OCI-LY3 (cell line): ENCODE measurements around the gene RPH3AL.

Experiments
- EZH2phosphoT487 ChIP-seq: fragments of 200-600 bp; shearing (Covaris generic); IDR thresholded peaks from 2 replicates; pipeline ENCODE4 v1.6.1; 2018; ENCODE audit warnings: antibody characterized with exemption, mixed run types, low read depth
- TF ChIP-seq, protein P1 (sequence below): fragments of 200-600, 300-600 bp; sonication (generic); IDR thresholded peaks from 2 replicates; pipeline ENCODE4 v1.5.1; 2014; ENCODE audit warnings: antibody characterized with exemption, low read length, low read depth

DNA sequence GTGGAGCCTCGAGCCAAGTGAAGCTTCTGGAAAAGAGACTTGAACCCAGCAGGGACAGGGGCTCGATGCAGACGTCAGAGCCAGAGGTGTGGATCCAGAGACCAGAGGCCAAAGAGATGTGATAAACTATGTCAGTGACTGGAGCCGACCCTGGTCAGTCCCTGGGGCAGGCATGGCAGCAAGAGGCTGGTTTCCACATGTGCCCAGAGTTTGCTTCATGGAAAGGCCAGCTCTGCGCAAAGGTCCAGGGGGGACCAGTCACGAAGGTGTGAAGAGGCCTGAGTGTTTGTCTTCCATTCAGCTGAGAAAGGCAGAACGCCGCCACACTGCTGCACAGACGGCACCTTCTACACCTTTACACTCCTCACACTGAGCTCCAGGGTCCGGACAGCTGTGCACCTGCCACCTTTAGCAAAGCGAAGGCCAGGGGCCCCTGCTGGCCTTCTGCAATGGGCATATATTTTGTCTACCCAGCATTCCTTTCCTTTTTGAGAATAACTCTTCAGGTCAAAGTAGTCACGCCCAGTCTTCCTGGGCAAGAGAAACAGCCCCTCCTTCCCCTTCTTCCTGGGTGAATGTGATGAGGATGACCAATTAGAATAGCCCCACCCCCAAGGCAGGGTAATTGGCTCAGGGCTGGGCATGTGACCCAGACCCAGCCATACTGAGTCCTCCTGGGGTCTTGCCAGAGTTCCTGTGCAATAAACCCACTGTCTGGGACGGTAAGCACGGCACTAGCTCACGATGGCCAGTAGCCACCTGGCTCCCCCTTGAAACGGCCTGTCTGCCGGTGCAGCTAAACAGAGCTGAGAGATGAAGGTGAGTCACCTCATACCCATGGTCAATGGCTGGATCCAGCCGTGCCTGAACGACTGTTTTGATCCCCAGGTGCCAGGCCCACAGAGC, 2.3 kb upstream of the RPH3AL start:
- TF ChIP-seq, protein P1, sequence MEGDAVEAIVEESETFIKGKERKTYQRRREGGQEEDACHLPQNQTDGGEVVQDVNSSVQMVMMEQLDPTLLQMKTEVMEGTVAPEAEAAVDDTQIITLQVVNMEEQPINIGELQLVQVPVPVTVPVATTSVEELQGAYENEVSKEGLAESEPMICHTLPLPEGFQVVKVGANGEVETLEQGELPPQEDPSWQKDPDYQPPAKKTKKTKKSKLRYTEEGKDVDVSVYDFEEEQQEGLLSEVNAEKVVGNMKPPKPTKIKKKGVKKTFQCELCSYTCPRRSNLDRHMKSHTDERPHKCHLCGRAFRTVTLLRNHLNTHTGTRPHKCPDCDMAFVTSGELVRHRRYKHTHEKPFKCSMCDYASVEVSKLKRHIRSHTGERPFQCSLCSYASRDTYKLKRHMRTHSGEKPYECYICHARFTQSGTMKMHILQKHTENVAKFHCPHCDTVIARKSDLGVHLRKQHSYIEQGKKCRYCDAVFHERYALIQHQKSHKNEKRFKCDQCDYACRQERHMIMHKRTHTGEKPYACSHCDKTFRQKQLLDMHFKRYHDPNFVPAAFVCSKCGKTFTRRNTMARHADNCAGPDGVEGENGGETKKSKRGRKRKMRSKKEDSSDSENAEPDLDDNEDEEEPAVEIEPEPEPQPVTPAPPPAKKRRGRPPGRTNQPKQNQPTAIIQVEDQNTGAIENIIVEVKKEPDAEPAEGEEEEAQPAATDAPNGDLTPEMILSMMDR, result no peak
- no peak for TF ChIP-seq EZH2phosphoT487
